HG03571 (cell line): ENCODE measurements around the gene KIRREL3.

Source experiments
- ATAC-seq: cut with Tn5 transposase; IDR thresholded peaks from one replicate; pipeline ENCODE4 v1.9.1; 2021; ENCODE audit not compliant: unreplicated experiment

Gene KIRREL3

GRCh38 chr11:126588630-126589491, 411.7 kb downstream of the KIRREL3 start:
- ATAC-seq, result no peak

GRCh38 chr11:126587541-126587940, 413.0 kb downstream of the KIRREL3 start:
- ATAC-seq, result no peak

- no peak for ATAC-seq
These were observed 414.6 kb downstream of the KIRREL3 start for GRCh38 chr11:126585774-126586491.

- no peak for ATAC-seq
These were observed 415.2 kb downstream of the KIRREL3 start for GRCh38 chr11:126585388-126585773.

GRCh38 chr11:126583594-126584427, 416.8 kb downstream of the KIRREL3 start:
- ATAC-seq, result no peak

- ATAC-seq, result no peak
These were observed 417.5 kb downstream of the KIRREL3 start for GRCh38 chr11:126583101-126583500.

GRCh38 chr11:126581871-126582648, 418.5 kb downstream of the KIRREL3 start:
- ATAC-seq, result no peak

- no peak for ATAC-seq
These were observed 422.1 kb downstream of the KIRREL3 start for GRCh38 chr11:126578426-126578825.

- no peak for ATAC-seq
These were observed 422.5 kb downstream of the KIRREL3 start for GRCh38 chr11:126578021-126578420.

GRCh38 chr11:126575849-126576248, 424.7 kb downstream of the KIRREL3 start:
- ATAC-seq, result no peak

- ATAC-seq, result no peak
These were observed 427.1 kb downstream of the KIRREL3 start for GRCh38 chr11:126573325-126573978.

GRCh38 chr11:126570489-126570888, 430.1 kb downstream of the KIRREL3 start:
- ATAC-seq, result no peak

GRCh38 chr11:126567419-126567818, 433.2 kb downstream of the KIRREL3 start:
- no peak for ATAC-seq

GRCh38 chr11:126564566-126564965, 436.0 kb downstream of the KIRREL3 start:
- ATAC-seq, result no peak

GRCh38 chr11:126561327-126561893, 439.2 kb downstream of the KIRREL3 start:
- no peak for ATAC-seq

- no peak for ATAC-seq
These were observed 440.3 kb downstream of the KIRREL3 start for GRCh38 chr11:126560221-126560620.

GRCh38 chr11:126548581-126549550, 451.7 kb downstream of the KIRREL3 start:
- no peak for ATAC-seq

- ATAC-seq, result no peak
These were observed 452.9 kb downstream of the KIRREL3 start for GRCh38 chr11:126547691-126548090.

- no peak for ATAC-seq
These were observed 453.4 kb downstream of the KIRREL3 start for GRCh38 chr11:126547161-126547560.
